GM11168 (cell line): ENCODE measurements around the gene UBQLNL.

ENCODE experiments used
- in situ Hi-C: fragments of 300-500 bp; cut with MboI; formaldehyde crosslinking; loops from one replicate; pipeline ENCODE4 v1.12.0; 2022; ENCODE audit warnings: low sequenced_read_pairs; ENCODE audit not compliant: unreplicated experiment

Gene UBQLNL

GRCh38 chr11:5516599-5516998 lies at the start of gene UBQLNL:
Gene UBQLNL, minus strand, starts transcription at chr11:5516699. Its CDS starts 258 bp downstream, at chr11:5516441.
- in situ Hi-C loops: no loop called here

GRCh38 chr11:5564259-5565019 lies 47.9 kb upstream of the UBQLNL start:
- in situ Hi-C loops: no loop called here

GRCh38 chr11:5557751-5558150 lies 41.3 kb upstream of the UBQLNL start:
- in situ Hi-C loops: no loop called here

GRCh38 chr11:5556596-5557188 lies 40.2 kb upstream of the UBQLNL start:
- in situ Hi-C loops: no loop called here

GRCh38 chr11:5553343-5553742 lies 36.8 kb upstream of the UBQLNL start:
- in situ Hi-C loops: no loop called here

- in situ Hi-C loops: no loop called here
Observed at GRCh38 chr11:5550440-5551095, 34.1 kb upstream of the UBQLNL start.

GRCh38 chr11:5548440-5548839 lies 31.9 kb upstream of the UBQLNL start, which contains the start of gene OR52H1:
Gene OR52H1, minus strand, starts transcription at chr11:5548540. Its CDS starts 3,035 bp downstream, at chr11:5545505.
- in situ Hi-C loops: no loop called here

- in situ Hi-C loops: no loop called here
Observed at GRCh38 chr11:5547982-5548381, 31.5 kb upstream of the UBQLNL start.

GRCh38 chr11:5546457-5546856 lies 30.0 kb upstream of the UBQLNL start:
- in situ Hi-C loops: no loop called here

GRCh38 chr11:5541427-5541826 lies 24.9 kb upstream of the UBQLNL start:
- in situ Hi-C loops: no loop called here

- in situ Hi-C loops: no loop called here
Observed at GRCh38 chr11:5536482-5536881, 20.0 kb upstream of the UBQLNL start.

- in situ Hi-C loops: no loop called here
Observed at GRCh38 chr11:5534046-5534445, 17.5 kb upstream of the UBQLNL start.

GRCh38 chr11:5531053-5531831 lies 14.7 kb upstream of the UBQLNL start:
- in situ Hi-C loops: no loop called here

- in situ Hi-C loops: no loop called here
Observed at GRCh38 chr11:5528495-5528894, 12.0 kb upstream of the UBQLNL start.

GRCh38 chr11:5527716-5528115 lies 11.2 kb upstream of the UBQLNL start:
- in situ Hi-C loops: no loop called here

- in situ Hi-C loops: no loop called here
Observed at GRCh38 chr11:5524756-5525155, 8.3 kb upstream of the UBQLNL start.

GRCh38 chr11:5522308-5522707 lies 5.8 kb upstream of the UBQLNL start:
- in situ Hi-C loops: no loop called here

- in situ Hi-C loops: no loop called here
Observed at GRCh38 chr11:5521540-5521939, 5.0 kb upstream of the UBQLNL start.

GRCh38 chr11:5514841-5515240 lies 1.7 kb downstream of the UBQLNL start:
- in situ Hi-C loops: no loop called here

- in situ Hi-C loops: no loop called here
Observed at GRCh38 chr11:5509803-5510202, 6.7 kb downstream of the UBQLNL start, which contains the start of gene UBQLN3. Gene UBQLN3, minus strand, starts transcription at chr11:5509957. Its CDS starts 399 bp downstream, at chr11:5509558.
